GM18505 (cell line): Measurements from ENCODE around the gene IL2RA.

Experiments used
- ATAC-seq: cut with Tn5 transposase; IDR thresholded peaks from one replicate; pipeline ENCODE4 v1.9.1; 2021; ENCODE audit not compliant: unreplicated experiment
- POLR2A ChIP-seq: IDR thresholded peaks from 4 replicates; pipeline ENCODE4 v1.6.1; 2011; ENCODE audit warnings: borderline replicate concordance; ENCODE audit not compliant: insufficient read depth, insufficient read length; ENCODE audit errors: extremely low read depth

The IL2RA gene

GRCh38 chr10:6035101-6035834, 26.9 kb downstream of the IL2RA start:
- no peak for TF ChIP-seq POLR2A
- ATAC-seq = no peak

- no peak for TF ChIP-seq POLR2A
- ATAC-seq = no peak
Measured at GRCh38 chr10:6034371-6034770, 27.8 kb downstream of the IL2RA start.

GRCh38 chr10:6033954-6034353, 28.2 kb downstream of the IL2RA start:
- ATAC-seq = no peak
- no peak for TF ChIP-seq POLR2A

GRCh38 chr10:6030940-6031339, 31.2 kb downstream of the IL2RA start:
- ATAC-seq = no peak
- no peak for TF ChIP-seq POLR2A

GRCh38 chr10:6030217-6030616, 31.9 kb downstream of the IL2RA start:
- no peak for ATAC-seq

GRCh38 chr10:6027929-6028328, 34.2 kb downstream of the IL2RA start:
- ATAC-seq = no peak
- TF ChIP-seq POLR2A = no peak

More at GRCh38 chr10:6030217-6030616, 31.9 kb downstream of the IL2RA start:
- no peak for TF ChIP-seq POLR2A

- no peak for TF ChIP-seq POLR2A
- no peak for ATAC-seq
Measured at GRCh38 chr10:6025683-6026255, 36.4 kb downstream of the IL2RA start.

GRCh38 chr10:6024334-6024682, 37.9 kb downstream of the IL2RA start:
- ATAC-seq = no peak

GRCh38 chr10:6023661-6024333, 38.4 kb downstream of the IL2RA start:
- TF ChIP-seq POLR2A = no peak
- ATAC-seq = no peak

More at GRCh38 chr10:6024334-6024682, 37.9 kb downstream of the IL2RA start:
- no peak for TF ChIP-seq POLR2A

- ATAC-seq = no peak
- no peak for TF ChIP-seq POLR2A
Measured at GRCh38 chr10:6022660-6023059, 39.5 kb downstream of the IL2RA start.

- no peak for ATAC-seq
- no peak for TF ChIP-seq POLR2A
Measured at GRCh38 chr10:6020826-6021225, 41.3 kb downstream of the IL2RA start.

- no peak for TF ChIP-seq POLR2A
- ATAC-seq = no peak
Measured at GRCh38 chr10:6019796-6020195, 42.4 kb downstream of the IL2RA start.

- no peak for ATAC-seq
- no peak for TF ChIP-seq POLR2A
Measured at GRCh38 chr10:6019010-6019782, 43.0 kb downstream of the IL2RA start.

- ATAC-seq = no peak
- no peak for TF ChIP-seq POLR2A
Measured at GRCh38 chr10:6018422-6018821, 43.7 kb downstream of the IL2RA start.

- TF ChIP-seq POLR2A = no peak
- no peak for ATAC-seq
Measured at GRCh38 chr10:6017781-6018354, 44.3 kb downstream of the IL2RA start.
